H9 (cell line): Measurements from ENCODE around the gene OTX2. TPM values are rescaled to one million over a fixed set of nuclear protein-coding genes. Genes with fewer than 3 reads are reported as not detected.

ENCODE experiments used
- DNase-seq: peaks from one replicate; pipeline ENCODE4 v3.0.0-alpha.2; 2017
- H2AFZ ChIP-seq: one replicate; pipeline ENCODE4 v1.6.1; 2013; ENCODE audit warnings: mild to moderate bottlenecking, low read length, control low read depth, moderate library complexity
- H2AK5ac ChIP-seq: 2 replicates; pipeline ENCODE4 v1.6.1; 2013; ENCODE audit warnings: low read length, control low read depth, mixed read lengths; ENCODE audit not compliant: insufficient read length
- H2BK120ac ChIP-seq: one replicate; pipeline ENCODE4 v1.6.1; 2013; ENCODE audit warnings: low read depth, mild to moderate bottlenecking, low read length, control low read depth, inconsistent platforms; ENCODE audit not compliant: poor library complexity, severe bottlenecking
- H2BK12ac ChIP-seq: 2 replicates; pipeline ENCODE4 v1.6.1; 2013; ENCODE audit warnings: low read length, control low read depth, mixed read lengths, low read depth; ENCODE audit not compliant: insufficient read length
- H2BK15ac ChIP-seq: 2 replicates; pipeline ENCODE4 v1.6.1; 2013; ENCODE audit warnings: low read depth, low read length, control low read depth
- H2BK20ac ChIP-seq: one replicate; pipeline ENCODE4 v1.6.1; 2013; ENCODE audit warnings: low read depth, mild to moderate bottlenecking, low read length, control low read depth, inconsistent platforms; ENCODE audit not compliant: poor library complexity, severe bottlenecking
- H2BK5ac ChIP-seq: 2 replicates; pipeline ENCODE4 v1.6.1; 2013; ENCODE audit warnings: low read length, control low read depth, mixed read lengths; ENCODE audit not compliant: insufficient read length
- H3K14ac ChIP-seq: 2 replicates; pipeline ENCODE4 v1.6.1; 2013; ENCODE audit warnings: low read length, control low read depth; ENCODE audit not compliant: insufficient read depth
- H3K18ac ChIP-seq: 2 replicates; pipeline ENCODE4 v1.6.1; 2013; ENCODE audit warnings: low read depth, mild to moderate bottlenecking, mixed read lengths, low read length, control low read depth; ENCODE audit not compliant: insufficient read length
- H3K23ac ChIP-seq: 2 replicates; pipeline ENCODE4 v1.6.1; 2013; ENCODE audit warnings: low read length, control low read depth, mixed read lengths, low read depth; ENCODE audit not compliant: insufficient read length
- H3K23me2 ChIP-seq: 2 replicates; pipeline ENCODE4 v1.6.1; 2013; ENCODE audit warnings: low read depth, mild to moderate bottlenecking, mixed read lengths, low read length, control low read depth; ENCODE audit not compliant: insufficient read length, poor library complexity, severe bottlenecking
- H3K27ac ChIP-seq: 2 replicates; pipeline ENCODE4 v1.5.1; 2013; ENCODE audit warnings: low read length, control low read depth, mixed read lengths, low read depth; ENCODE audit not compliant: insufficient read length
- H3K27me3 ChIP-seq: 2 replicates; pipeline ENCODE4 v1.6.1; 2013; ENCODE audit warnings: low read length, control low read depth, inconsistent platforms; ENCODE audit not compliant: insufficient read depth
- H3K4ac ChIP-seq: 2 replicates; pipeline ENCODE4 v1.6.1; 2013; ENCODE audit warnings: low read depth, mild to moderate bottlenecking, control low read depth, inconsistent platforms, low read length, moderate library complexity
- H3K4me1 ChIP-seq: 2 replicates; pipeline ENCODE4 v1.6.1; 2013; ENCODE audit warnings: low read length, control low read depth, inconsistent platforms; ENCODE audit not compliant: insufficient read depth
- H3K4me2 ChIP-seq: 2 replicates; pipeline ENCODE4 v1.6.1; 2013; ENCODE audit warnings: low read length, control low read depth, mixed read lengths; ENCODE audit not compliant: insufficient read length, insufficient read depth
- H3K56ac ChIP-seq: 2 replicates; pipeline ENCODE4 v1.6.1; 2013; ENCODE audit warnings: low read depth, mild to moderate bottlenecking, mixed read lengths, low read length, control low read depth; ENCODE audit not compliant: insufficient read length
- H3K79me1 ChIP-seq: 2 replicates; pipeline ENCODE4 v1.6.1; 2013; ENCODE audit warnings: low read depth, mild to moderate bottlenecking, moderate library complexity, low read length, control low read depth, inconsistent platforms; ENCODE audit not compliant: insufficient read depth, poor library complexity, severe bottlenecking
- H3K79me2 ChIP-seq: 2 replicates; pipeline ENCODE4 v1.6.1; 2013; ENCODE audit warnings: low read length, control low read depth, inconsistent platforms; ENCODE audit not compliant: insufficient read depth
- H3K9ac ChIP-seq: 2 replicates; pipeline ENCODE4 v1.6.1; 2013; ENCODE audit warnings: low read length, control low read depth, mixed read lengths; ENCODE audit not compliant: insufficient read length; ENCODE audit errors: extremely low read depth
- H3K9me3 ChIP-seq: one replicate; pipeline ENCODE4 v1.6.1; 2013; ENCODE audit warnings: low read depth, low read length, inconsistent platforms; ENCODE audit not compliant: control insufficient read depth
- H3T11ph ChIP-seq: one replicate; pipeline ENCODE4 v1.6.1; 2013; ENCODE audit warnings: mild to moderate bottlenecking, low read length, control low read depth, inconsistent platforms
- H4K20me1 ChIP-seq: one replicate; pipeline ENCODE4 v1.6.1; 2013; ENCODE audit not compliant: control insufficient read depth, insufficient read length, insufficient read depth
- H4K5ac ChIP-seq: 2 replicates; pipeline ENCODE4 v1.6.1; 2013; ENCODE audit warnings: low read depth, mild to moderate bottlenecking, mixed read lengths, low read length, control low read depth; ENCODE audit not compliant: insufficient read length
- H4K8ac ChIP-seq: replicated peaks from 2 replicates; pipeline ENCODE4 v1.6.1; 2013; ENCODE audit warnings: low read length, control low read depth, mixed read lengths, low read depth; ENCODE audit not compliant: insufficient read length
- H4K91ac ChIP-seq: 2 replicates; pipeline ENCODE4 v1.6.1; 2013; ENCODE audit warnings: low read depth, mild to moderate bottlenecking, moderate library complexity, mixed read lengths, low read length, control low read depth; ENCODE audit not compliant: insufficient read length
- H3K27ac Mint-ChIP-seq, 3 experiments: 2 replicates in 2 of 3; 3 replicates in 1 of 3; pipeline ENCODE4 v1.8.0; 2020 to 2021; ENCODE audit warnings: mixed read lengths in 3 of 3, mild to moderate bottlenecking in 1 of 3, moderate library complexity in 1 of 3
- H3K27me3 Mint-ChIP-seq: 2 replicates; pipeline ENCODE4 v1.8.0; 2021; ENCODE audit warnings: low read depth, mild to moderate bottlenecking, moderate library complexity, mixed read lengths
- H3K36me3 Mint-ChIP-seq, 3 experiments: 2 replicates in 2 of 3; 3 replicates in 1 of 3; pipeline ENCODE4 v1.8.0; 2020 to 2021; ENCODE audit warnings: low read depth in 3 of 3, mixed read lengths in 3 of 3; ENCODE audit not compliant: insufficient read depth in 1 of 3
- H3K4me1 Mint-ChIP-seq, 2 experiments: 2 replicates each; pipeline ENCODE4 v1.8.0; 2020; ENCODE audit warnings: mixed read lengths in 2 of 2
- H3K4me3 Mint-ChIP-seq, 2 experiments: 2 replicates in 1 of 2; 3 replicates in 1 of 2; pipeline ENCODE4 v1.8.0; 2020 to 2021; ENCODE audit warnings: mild to moderate bottlenecking in 2 of 2, mixed read lengths in 2 of 2, moderate library complexity in 1 of 2
- H3K9me3 Mint-ChIP-seq, 2 experiments: 2 replicates in 1 of 2; 3 replicates in 1 of 2; pipeline ENCODE4 v1.8.0; 2020; ENCODE audit warnings: mild to moderate bottlenecking in 2 of 2, mixed read lengths in 2 of 2, moderate library complexity in 1 of 2
- WGBS: extraction: QIAGEN DNeasy Blood & Tissue Kit; methylation state at CpG from one replicate; pipeline ENCODE4 v1.1.7; 2013; ENCODE audit warnings: missing lambda C conversion rate, low lambda C conversion rate, mixed read lengths; ENCODE audit not compliant: insufficient read length; ENCODE audit errors: extremely low coverage; 5-methylcytosine and 5-hydroxymethylcytosine counted together
- total RNA-seq: library from RNA; stranded (reverse); gene quantifications from 2 replicates; pipeline ENCODE4 v1.2.1, GENCODE V29; 2021
- TF ChIP-seq, protein P1 (sequence below): fragments of 200-600 bp; sonication (generic); conservative IDR thresholded peaks from 3 replicates; pipeline ENCODE4 v1.8.0; 2021; ENCODE audit warnings: antibody characterized with exemption, mild to moderate bottlenecking

The OTX2 gene
- total RNA-seq, 1 experiment from 2014 or later, result 193 TPM

DNA sequence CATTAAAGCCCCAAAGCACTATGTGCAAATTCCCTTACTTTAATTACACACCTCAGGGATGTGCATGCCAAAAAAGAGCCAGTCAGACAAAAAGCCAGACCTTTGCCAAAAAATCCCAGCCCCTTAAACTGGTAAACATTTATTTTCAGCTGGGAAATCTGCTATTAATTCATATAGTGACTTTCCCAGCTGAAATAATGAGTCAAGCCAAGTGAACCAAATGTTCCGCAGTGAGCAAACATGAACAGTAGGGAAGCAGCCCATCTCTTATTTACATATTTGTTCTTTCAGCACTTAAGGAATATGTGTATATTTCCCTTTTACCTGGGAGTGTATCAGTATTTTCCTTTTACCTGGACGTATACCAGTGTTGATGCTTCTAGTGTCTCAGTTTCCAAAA, 44.0 kb upstream of the OTX2 start:
- Mint-ChIP-seq H3K36me3 (peaks cover 0 to 4% (median 0%) of the 10 kb centered on the region in 3 experiments; a peak in 2 of 7 replicates), H3K27me3 (peaks cover 28% of the 10 kb centered on the region), H3K9me3 (no peaks in the 10 kb centered on the region), H3K27ac (no peak overlapping the region), H3K4me1 (peaks cover 54 to 56% of the 10 kb centered on the region in 2 experiments), H3K4me3 (no peak overlapping the region)
- no peak overlapping the region for H3K56ac ChIP-seq
- peaks cover 4% of the 10 kb centered on the region; the same call in 1 of the 2 replicates for H3K4me1 ChIP-seq
- H2BK12ac ChIP-seq, result no peak overlapping the region
- no peak overlapping the region for H3K4me2 ChIP-seq
- H3K9me3 ChIP-seq, result no peaks in the 10 kb centered on the region
- H4K91ac ChIP-seq, result no peak overlapping the region
- H3K4ac ChIP-seq, result no peak overlapping the region
- H3K14ac ChIP-seq, result no peak overlapping the region
- H3T11ph ChIP-seq, result no peak overlapping the region
- no peak overlapping the region for H2AK5ac ChIP-seq
- no peaks in the 10 kb centered on the region for H4K20me1 ChIP-seq
- H3K27me3 ChIP-seq, result peaks cover 7% of the 10 kb centered on the region; the same call in 1 of the 2 replicates
- no peak overlapping the region for H3K27ac ChIP-seq
- H4K8ac ChIP-seq, result no peak overlapping the region
- no peak overlapping the region for H2BK15ac ChIP-seq
- no peaks in the 10 kb centered on the region for H3K79me1 ChIP-seq
- no peaks in the 10 kb centered on the region for H3K79me2 ChIP-seq
- TF ChIP-seq, protein P1, sequence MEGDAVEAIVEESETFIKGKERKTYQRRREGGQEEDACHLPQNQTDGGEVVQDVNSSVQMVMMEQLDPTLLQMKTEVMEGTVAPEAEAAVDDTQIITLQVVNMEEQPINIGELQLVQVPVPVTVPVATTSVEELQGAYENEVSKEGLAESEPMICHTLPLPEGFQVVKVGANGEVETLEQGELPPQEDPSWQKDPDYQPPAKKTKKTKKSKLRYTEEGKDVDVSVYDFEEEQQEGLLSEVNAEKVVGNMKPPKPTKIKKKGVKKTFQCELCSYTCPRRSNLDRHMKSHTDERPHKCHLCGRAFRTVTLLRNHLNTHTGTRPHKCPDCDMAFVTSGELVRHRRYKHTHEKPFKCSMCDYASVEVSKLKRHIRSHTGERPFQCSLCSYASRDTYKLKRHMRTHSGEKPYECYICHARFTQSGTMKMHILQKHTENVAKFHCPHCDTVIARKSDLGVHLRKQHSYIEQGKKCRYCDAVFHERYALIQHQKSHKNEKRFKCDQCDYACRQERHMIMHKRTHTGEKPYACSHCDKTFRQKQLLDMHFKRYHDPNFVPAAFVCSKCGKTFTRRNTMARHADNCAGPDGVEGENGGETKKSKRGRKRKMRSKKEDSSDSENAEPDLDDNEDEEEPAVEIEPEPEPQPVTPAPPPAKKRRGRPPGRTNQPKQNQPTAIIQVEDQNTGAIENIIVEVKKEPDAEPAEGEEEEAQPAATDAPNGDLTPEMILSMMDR, result no peak
- DNase-seq, result no peak
- H3K23ac ChIP-seq, result no peak overlapping the region
- H3K9ac ChIP-seq, result no peak overlapping the region
- WGBS, result no CpG with 5 or more reads among the region's 2 CpGs
- H2BK120ac ChIP-seq, result no peak overlapping the region
- no peak overlapping the region for H4K5ac ChIP-seq
- H2BK5ac ChIP-seq, result no peak overlapping the region
- no peak overlapping the region for H2AFZ ChIP-seq
- peaks cover 4% of the 10 kb centered on the region for H3K23me2 ChIP-seq
- no peak overlapping the region for H3K18ac ChIP-seq
- no peak overlapping the region for H2BK20ac ChIP-seq
